Epithelial cell of esophagus (primary cell): Measurements from ENCODE around the gene NFATC2.

ENCODE experiments used
- DNase-seq: peaks from one replicate; pipeline ENCODE4 v3.0.0; 2010; ENCODE audit warnings: low read depth
- H3K4me3 ChIP-seq: 2 replicates; pipeline ENCODE4 v1.5.1; 2011; ENCODE audit warnings: mild to moderate bottlenecking, low read length, control low read depth
- CTCF ChIP-seq: IDR thresholded peaks from 2 replicates; pipeline ENCODE4 v1.5.1; 2011; ENCODE audit warnings: low read depth, mild to moderate bottlenecking, low read length, control low read depth, inconsistent platforms; ENCODE audit not compliant: insufficient read depth; ENCODE audit errors: missing control alignments

NFATC2 gene

DNA sequence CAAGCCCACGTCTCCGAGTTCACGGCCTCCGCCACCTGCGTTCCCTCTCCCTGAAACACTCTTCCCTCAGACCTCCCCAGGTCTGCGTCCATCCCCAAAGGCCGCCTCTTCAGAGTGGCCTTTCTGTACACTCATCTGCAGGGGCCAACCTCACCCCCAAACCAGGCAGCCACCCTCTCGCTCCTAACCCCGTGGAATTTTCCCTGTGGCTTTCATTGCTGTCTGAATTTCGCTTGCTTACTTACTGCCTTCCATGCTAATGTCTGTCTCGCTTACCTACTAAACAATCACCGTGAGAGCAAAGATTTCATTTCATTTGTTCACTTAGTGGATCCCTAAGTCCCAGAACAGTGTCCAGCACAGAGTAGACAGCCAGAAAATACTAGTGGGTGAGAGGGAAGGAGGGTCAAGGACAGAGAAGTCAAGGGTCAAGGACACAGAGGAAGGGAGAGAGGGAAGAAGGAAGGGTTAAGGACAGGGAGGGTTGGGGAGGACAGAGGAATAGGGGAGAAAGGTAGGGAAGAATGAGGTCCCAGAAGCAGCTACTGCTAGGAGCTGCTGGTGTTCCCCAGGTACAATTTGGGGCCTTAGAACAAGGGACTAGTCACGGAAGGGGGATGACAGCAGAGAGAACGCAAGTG is 114.7 kb downstream of the NFATC2 start:
- DNase-seq, result no peak
- TF ChIP-seq CTCF, result no peak
- no peak overlapping the region for H3K4me3 ChIP-seq

DNA sequence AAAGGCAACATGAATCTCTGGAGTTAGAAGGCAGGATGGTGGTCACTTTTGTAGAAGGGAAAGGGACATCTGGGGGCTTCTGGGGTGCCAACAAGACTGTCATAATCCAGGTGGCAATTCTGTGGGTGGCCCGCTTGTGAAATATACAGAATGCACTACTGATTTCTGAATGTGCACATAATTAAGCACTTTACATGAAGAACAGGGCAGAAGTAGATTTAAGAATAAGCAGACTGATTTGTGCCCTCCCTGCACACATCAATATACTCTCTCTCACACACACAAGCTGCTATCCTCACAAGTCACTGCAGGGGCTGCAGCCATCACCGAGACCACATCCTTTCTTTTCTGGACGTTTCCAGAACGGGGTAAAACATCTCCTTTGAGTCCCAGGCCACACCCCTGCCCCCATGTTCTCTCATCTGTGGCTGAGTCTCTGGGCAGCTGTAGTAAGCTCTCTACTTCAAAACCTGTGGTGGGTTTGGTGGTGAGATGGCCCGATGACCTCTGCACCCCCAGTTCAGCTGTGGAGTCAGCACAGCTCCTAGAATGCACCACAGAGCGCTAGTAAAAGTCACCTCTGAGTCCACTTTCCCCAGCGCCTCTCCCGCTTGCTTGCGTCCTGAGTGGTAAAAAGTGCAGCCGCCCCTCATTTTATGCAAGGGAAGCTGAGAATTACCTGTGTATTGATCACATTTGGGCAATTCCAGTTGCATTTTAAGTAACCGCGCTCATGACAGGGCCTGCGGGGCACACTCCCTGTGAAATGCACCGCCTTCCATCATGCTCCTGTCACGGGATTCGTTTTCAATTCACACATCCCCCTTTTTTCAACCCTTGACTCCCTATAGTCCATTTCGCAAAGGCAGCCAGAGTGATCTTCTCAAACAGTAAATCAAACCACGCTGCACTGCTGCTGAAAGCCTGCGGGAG is 115.5 kb downstream of the NFATC2 start:
- TF ChIP-seq CTCF, result no peak

DNA sequence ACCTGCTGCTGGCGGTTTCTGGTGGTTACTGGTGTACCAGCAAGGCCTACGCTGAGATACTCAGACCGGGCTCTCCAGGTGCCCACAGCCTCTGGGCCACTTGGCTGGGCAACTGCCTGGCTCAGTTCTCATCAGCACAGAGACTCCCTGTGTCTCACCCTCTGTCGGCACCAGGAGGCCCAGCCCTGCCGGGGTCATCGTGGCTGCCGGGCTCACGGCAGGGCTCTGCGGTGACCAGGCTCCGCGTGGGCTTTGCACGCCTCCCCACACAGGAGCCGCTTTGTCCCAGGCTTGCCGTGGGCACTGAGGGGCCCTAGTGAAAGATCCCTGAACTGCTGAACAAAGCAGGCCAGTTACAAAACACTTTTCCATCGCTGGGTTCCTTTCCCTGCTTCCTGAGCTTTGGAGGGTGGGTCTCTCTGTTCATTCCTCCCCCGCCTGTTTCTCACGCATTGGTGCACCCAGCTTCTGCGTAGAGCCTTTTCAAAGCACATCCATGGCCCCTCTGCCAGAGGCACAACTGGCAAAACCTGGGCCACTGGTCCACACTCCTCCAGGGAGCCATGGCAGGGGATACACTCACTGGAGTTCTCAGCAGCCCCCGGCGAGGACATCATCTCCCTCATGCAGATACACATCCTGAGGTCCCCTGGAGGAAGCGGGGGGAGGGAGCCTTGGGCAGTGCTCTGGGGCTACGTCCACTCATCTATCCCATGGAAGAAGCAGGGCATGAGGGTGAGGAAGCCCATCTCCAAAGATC is 117.0 kb downstream of the NFATC2 start:
- no peak for TF ChIP-seq CTCF
- H3K4me3 ChIP-seq, result no peak overlapping the region
- DNase-seq, result no peak

More for the DNA sequence above, 115.5 kb downstream of the NFATC2 start:
- no peak for DNase-seq
- H3K4me3 ChIP-seq, result no peak overlapping the region

DNA sequence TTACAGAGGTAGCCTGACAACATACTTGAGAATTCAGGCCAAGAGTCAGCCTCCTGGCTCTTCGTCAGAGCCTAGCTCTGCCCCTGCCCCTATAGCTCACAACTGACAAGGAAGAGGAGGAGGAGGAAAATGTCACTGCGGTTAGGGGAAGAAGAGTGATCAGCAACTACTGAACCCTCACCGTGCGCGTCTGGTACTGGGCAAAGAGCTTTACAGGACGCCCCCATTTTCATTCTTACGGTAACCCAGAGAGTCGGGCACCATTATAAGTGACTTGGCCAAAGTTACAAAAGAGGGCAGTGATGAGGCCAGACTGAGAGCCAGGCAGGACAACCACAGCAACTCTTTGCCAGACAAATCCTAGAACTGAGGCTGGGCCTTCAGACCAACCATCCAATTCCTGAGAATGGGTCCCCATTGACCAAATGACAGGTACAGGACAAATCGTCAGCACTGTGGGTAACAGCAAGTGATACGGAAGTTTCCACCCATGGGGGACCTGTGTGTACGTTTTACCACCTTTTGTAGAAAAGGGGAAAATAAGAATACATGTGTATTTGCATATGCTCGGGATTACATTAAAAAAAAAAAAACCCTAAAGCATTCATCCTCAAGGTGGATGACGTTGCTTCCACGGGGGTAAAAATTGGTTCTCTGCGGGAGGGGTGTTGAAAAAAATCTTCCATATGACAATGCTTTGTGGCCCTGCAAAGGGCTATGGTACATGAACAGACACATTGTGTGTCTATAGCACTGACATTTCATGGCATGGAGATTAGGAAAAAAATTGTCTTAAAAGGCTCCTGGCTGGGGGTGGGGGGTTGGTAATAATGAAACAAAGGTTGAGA is 118.0 kb downstream of the NFATC2 start:
- H3K4me3 ChIP-seq, result no peak overlapping the region
- no peak for DNase-seq
- TF ChIP-seq CTCF, result no peak

- no peak for DNase-seq
- no peak for TF ChIP-seq CTCF
- H3K4me3 ChIP-seq, result no peak overlapping the region
Measured at GRCh38 chr20:51423810-51424209, 118.7 kb downstream of the NFATC2 start.

DNA sequence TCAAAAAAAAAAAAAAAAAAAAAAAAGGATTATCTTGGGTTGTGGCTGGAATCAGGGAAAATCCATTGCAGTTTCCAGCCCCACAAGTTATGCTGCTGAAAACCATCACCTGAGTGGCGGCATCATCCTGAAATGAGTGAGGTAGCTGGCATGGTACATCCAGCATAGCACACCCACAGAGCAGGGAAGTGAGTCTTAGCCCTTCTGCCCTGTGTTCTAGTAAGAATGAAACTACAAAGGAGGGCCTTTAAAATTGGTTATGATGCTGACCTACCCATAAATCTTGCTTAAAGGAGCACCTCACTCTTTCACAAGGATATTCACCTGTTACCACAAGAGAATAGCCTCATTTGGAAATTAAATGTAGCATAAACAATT is 119.2 kb downstream of the NFATC2 start:
- no peak for DNase-seq
- no peak overlapping the region for H3K4me3 ChIP-seq
- TF ChIP-seq CTCF, result no peak
